ENCODE measurements around the gene GNG4. TPM values are rescaled to one million over a fixed set of nuclear protein-coding genes. Genes with fewer than 3 reads are reported as not detected.

GNG4 gene
- total RNA-seq, 1 donor from 2014 or later = not detected

DNA sequence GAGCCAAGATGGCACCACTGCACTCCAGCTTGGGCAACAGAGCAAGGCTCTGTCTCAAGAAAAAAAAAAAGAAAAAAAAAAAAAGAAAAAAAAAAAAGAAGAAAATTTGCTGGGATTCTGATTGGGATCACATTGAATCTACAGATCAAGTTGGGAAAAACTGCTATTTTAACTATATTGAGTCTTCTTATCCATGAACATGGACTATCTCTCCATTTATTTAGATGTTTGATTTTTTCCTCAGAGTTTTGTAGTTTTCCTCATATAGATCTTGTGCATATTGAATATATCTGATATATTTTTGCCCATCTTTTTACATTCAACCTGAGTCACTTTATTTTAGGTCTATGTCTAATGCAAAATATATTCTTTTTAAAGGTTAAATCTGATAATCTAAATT lies 87.0 kb downstream of the GNG4 start:
- ATAC-seq (no peak), DNase-seq (no peak)
- Histone ChIP-seq H3K36me3 (no peaks in the 10 kb centered on the region), H3K27ac (no peak overlapping the region), H3K4me1 (no peaks in the 10 kb centered on the region), H3K27me3 (ENCODE audit: low read depth) (no peaks in the 10 kb centered on the region), H3K9me3 (no peaks in the 10 kb centered on the region), H3K4me3 (no peak overlapping the region)
- no peak for TF ChIP-seq CTCF (IDR thresholded peaks at IDR 0.05)
- intact Hi-C loops (cut with DNase I) = no loop called here

DNA sequence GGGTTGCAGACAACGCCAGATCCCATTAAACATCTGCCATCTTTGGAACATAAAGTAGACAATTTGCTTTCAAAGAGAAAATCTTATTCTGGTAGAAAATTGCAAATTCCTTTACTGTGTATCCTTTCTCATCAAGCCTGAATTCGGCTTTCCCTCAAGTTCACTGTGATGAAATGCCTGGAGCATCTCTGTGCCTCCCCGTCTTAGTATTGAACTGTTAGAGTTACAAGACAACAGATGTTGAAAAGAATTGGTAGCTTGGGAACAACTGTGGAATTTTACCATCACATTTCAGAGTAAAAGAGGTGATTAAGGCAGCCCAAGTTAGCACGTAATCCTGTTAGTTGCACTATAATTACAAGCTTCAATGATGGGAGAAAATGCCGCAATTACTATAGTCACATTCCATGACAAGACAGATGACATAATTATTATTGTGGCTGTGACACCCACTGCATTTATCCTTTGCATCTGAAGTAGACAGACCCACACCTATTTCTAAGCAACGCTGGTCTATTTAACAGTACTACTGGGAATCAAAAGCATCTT lies 90.9 kb downstream of the GNG4 start:
- Histone ChIP-seq H3K9me3 (no peaks in the 10 kb centered on the region), H3K4me3 (no peak overlapping the region), H3K4me1 (no peaks in the 10 kb centered on the region), H3K36me3 (no peaks in the 10 kb centered on the region), H3K27me3 (ENCODE audit: low read depth) (no peaks in the 10 kb centered on the region), H3K27ac (no peak overlapping the region)
- intact Hi-C loops (cut with DNase I) = no loop called here
- no peak for ATAC-seq
- no peak for DNase-seq
- TF ChIP-seq CTCF (IDR thresholded peaks at IDR 0.05) = no peak

- Histone ChIP-seq H3K36me3 (no peaks in the 10 kb centered on the region), H3K4me1 (no peaks in the 10 kb centered on the region), H3K27me3 (ENCODE audit: low read depth) (no peaks in the 10 kb centered on the region), H3K4me3 (no peak overlapping the region), H3K27ac (no peak overlapping the region), H3K9me3 (no peaks in the 10 kb centered on the region)
- TF ChIP-seq CTCF (IDR thresholded peaks at IDR 0.05) = no peak
- no peak for DNase-seq
- no peak for ATAC-seq
- intact Hi-C loops (cut with DNase I) = no loop called here
These were observed 92.1 kb downstream of the GNG4 start for GRCh38 chr1:235557495-235557894.

DNA sequence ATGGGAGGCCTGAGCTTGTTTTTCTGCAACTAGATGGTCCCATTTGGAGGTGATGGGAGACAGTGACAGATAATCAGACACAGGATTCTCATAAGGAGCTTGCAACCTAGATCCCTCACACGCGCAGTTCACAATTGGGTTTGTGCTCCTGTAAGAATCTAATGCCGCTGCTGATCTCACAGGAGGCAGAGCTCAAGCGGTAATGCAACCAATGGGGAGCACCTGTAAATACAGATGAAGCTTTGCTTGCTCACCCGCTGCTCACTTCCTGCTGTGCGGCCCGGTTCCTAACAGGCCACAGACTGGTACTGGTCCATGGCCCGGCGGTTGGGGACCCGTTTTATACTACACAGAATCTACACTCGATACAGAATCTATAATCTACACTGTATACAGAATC lies 92.8 kb downstream of the GNG4 start:
- Histone ChIP-seq H3K27me3 (ENCODE audit: low read depth) (no peaks in the 10 kb centered on the region), H3K4me3 (no peak overlapping the region), H3K4me1 (no peaks in the 10 kb centered on the region), H3K9me3 (no peaks in the 10 kb centered on the region), H3K36me3 (no peaks in the 10 kb centered on the region), H3K27ac (no peak overlapping the region)
- DNase-seq (no peak), ATAC-seq (no peak)
- intact Hi-C loops (cut with DNase I) = no loop called here
- TF ChIP-seq CTCF (IDR thresholded peaks at IDR 0.05) = no peak

DNA sequence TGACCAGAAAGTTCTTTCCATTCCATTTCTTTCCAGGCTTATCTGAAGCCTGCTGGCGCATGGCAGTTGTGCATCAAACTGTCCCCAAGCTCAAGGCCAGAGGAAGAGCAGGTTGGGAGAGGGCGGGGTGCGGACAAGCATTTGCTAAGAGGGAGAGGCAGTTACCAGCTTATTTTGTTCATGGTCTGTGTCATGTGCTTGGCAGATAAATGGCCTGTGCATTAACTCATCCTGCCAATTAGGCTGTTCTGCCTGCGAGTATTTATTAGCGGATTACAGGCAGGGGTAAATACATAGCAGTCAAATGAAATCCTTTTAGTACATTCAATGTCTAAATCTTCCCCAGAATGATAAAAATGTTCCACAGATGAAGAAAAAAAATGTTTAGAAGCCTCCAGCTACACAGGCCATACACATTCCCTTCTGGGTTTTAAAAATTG lies 96.5 kb downstream of the GNG4 start:
- Histone ChIP-seq H3K4me3 (no peak overlapping the region), H3K4me1 (no peaks in the 10 kb centered on the region), H3K27me3 (ENCODE audit: low read depth) (no peaks in the 10 kb centered on the region), H3K9me3 (no peaks in the 10 kb centered on the region), H3K36me3 (no peaks in the 10 kb centered on the region), H3K27ac (no peak overlapping the region)
- TF ChIP-seq CTCF (IDR thresholded peaks at IDR 0.05) = no peak
- no peak for ATAC-seq
- no peak for DNase-seq
- intact Hi-C loops (cut with DNase I) = no loop called here
